IPS DF 4.7 (cell line): ENCODE results near the gene PRKN.
"Not testable (repeated sequence)": the region's sequence is repeated elsewhere in the genome, so short reads cannot be mapped to it uniquely, and the experiment has no call there.

ENCODE experiments used
- DNase-seq: peaks from one replicate; pipeline ENCODE4 v3.0.0-alpha.2; 2013; ENCODE audit warnings: low spot score; ENCODE audit errors: extremely low read depth

PRKN gene

GRCh38 chr6:161342039-161342438 lies 1385.5 kb downstream of the PRKN start:
- DNase-seq, result no peak

GRCh38 chr6:161341638-161342037 lies 1385.9 kb downstream of the PRKN start:
- DNase-seq, result no peak

GRCh38 chr6:161338015-161338414 lies 1389.6 kb downstream of the PRKN start:
- no peak for DNase-seq

- DNase-seq, result no peak
Measured at GRCh38 chr6:161336479-161336878, 1391.1 kb downstream of the PRKN start.

GRCh38 chr6:161333410-161333809 lies 1394.2 kb downstream of the PRKN start:
- no peak for DNase-seq

- not testable (repeated sequence) for DNase-seq
Measured at GRCh38 chr6:161331402-161332081, 1396.0 kb downstream of the PRKN start.

GRCh38 chr6:161327360-161327953 lies 1400.1 kb downstream of the PRKN start:
- DNase-seq, result peak; percentile 33

- no peak for DNase-seq
Measured at GRCh38 chr6:161319231-161319630, 1408.3 kb downstream of the PRKN start.

GRCh38 chr6:161318456-161318855 lies 1409.1 kb downstream of the PRKN start:
- no peak for DNase-seq

- DNase-seq, result no peak
Measured at GRCh38 chr6:161316531-161316930, 1411.0 kb downstream of the PRKN start.

- not testable (repeated sequence) for DNase-seq
Measured at GRCh38 chr6:161315246-161315917, 1412.2 kb downstream of the PRKN start.

- DNase-seq, result not testable (repeated sequence)
Measured at GRCh38 chr6:161314541-161315245, 1412.9 kb downstream of the PRKN start.

- DNase-seq, result no peak
Measured at GRCh38 chr6:161313940-161314509, 1413.5 kb downstream of the PRKN start.

GRCh38 chr6:161313475-161313874 lies 1414.1 kb downstream of the PRKN start:
- not testable (repeated sequence) for DNase-seq

- not testable (repeated sequence) for DNase-seq
Measured at GRCh38 chr6:161309774-161310173, 1417.8 kb downstream of the PRKN start.

GRCh38 chr6:161308075-161308655 lies 1419.4 kb downstream of the PRKN start:
- DNase-seq, result no peak

GRCh38 chr6:161305860-161306259 lies 1421.7 kb downstream of the PRKN start:
- no peak for DNase-seq

- DNase-seq, result no peak
Measured at GRCh38 chr6:161303628-161304340, 1423.8 kb downstream of the PRKN start.

GRCh38 chr6:161302949-161303348 lies 1424.6 kb downstream of the PRKN start:
- no peak for DNase-seq

- DNase-seq, result no peak
Measured at GRCh38 chr6:161301338-161301737, 1426.2 kb downstream of the PRKN start.

- no peak for DNase-seq
Measured at GRCh38 chr6:161300823-161301222, 1426.7 kb downstream of the PRKN start.
